WTC11 (cell line): ENCODE measurements around the gene ITGAE. TPM values are rescaled to one million over a fixed set of nuclear protein-coding genes. Genes with fewer than 3 reads are reported as not detected.

Experiments
- ATAC-seq: fragments of 200-7000 bp; cut with Tn5 transposase; 2 replicates; pipeline ENCODE4 v1.10.0; 2021; ENCODE audit warnings: mild to moderate bottlenecking, moderate library complexity
- CTCF ChIA-PET: fragments of 300-600 bp; sonication (Branson Sonifier 250); formaldehyde crosslinking; loops from one replicate; lab custom pipeline; 2021; ENCODE audit warnings: antibody characterized with exemption; lab: Charles Lee
- POLR2A ChIA-PET: fragments of 350-600 bp; sonication (Branson Sonifier 250); formaldehyde crosslinking; loops from one replicate; lab custom pipeline; 2021; ENCODE audit warnings: antibody characterized with exemption; lab: Charles Lee
- DNase-seq: peaks from one replicate; pipeline ENCODE4 v3.0.0; 2021; ENCODE audit warnings: low spot score
- H3K27ac Mint-ChIP-seq: 2 replicates; pipeline ENCODE4 v1.8.0; 2021; ENCODE audit warnings: mixed read lengths
- H3K27me3 Mint-ChIP-seq: 2 replicates; pipeline ENCODE4 v1.8.0; 2021; ENCODE audit warnings: low read depth, mild to moderate bottlenecking, moderate library complexity, mixed read lengths
- H3K36me3 Mint-ChIP-seq: 2 replicates; pipeline ENCODE4 v1.8.0; 2021; ENCODE audit warnings: mixed read lengths
- H3K4me1 Mint-ChIP-seq: 2 replicates; pipeline ENCODE4 v1.8.0; 2022; ENCODE audit warnings: mixed read lengths
- H3K4me3 Mint-ChIP-seq: 2 replicates; pipeline ENCODE4 v1.8.0; 2021; ENCODE audit warnings: mild to moderate bottlenecking, moderate library complexity, mixed read lengths
- H3K9me3 Mint-ChIP-seq: 2 replicates; pipeline ENCODE4 v1.8.0; 2021; ENCODE audit warnings: mixed read lengths
- ATF2 ChIP-seq: sonication (generic); formaldehyde crosslinking; IDR thresholded peaks from 2 replicates; pipeline ENCODE4 v1.8.1; 2022; ENCODE audit warnings: low read depth, missing genetic modification reagents, borderline replicate concordance
- ATF3 ChIP-seq: sonication (generic); formaldehyde crosslinking; conservative IDR thresholded peaks from 2 replicates; pipeline ENCODE4 v1.8.1; 2022; ENCODE audit warnings: mild to moderate bottlenecking, missing genetic modification reagents
- CTCF ChIP-seq: fragments of 200-600 bp; IDR thresholded peaks from 2 replicates; pipeline ENCODE4 v1.8.0; 2022; ENCODE audit warnings: antibody characterized with exemption
- ETV6 ChIP-seq: sonication (generic); formaldehyde crosslinking; IDR thresholded peaks from 2 replicates; pipeline ENCODE4 v1.8.1; 2022; ENCODE audit warnings: mild to moderate bottlenecking, missing genetic modification reagents
- FOXJ3 ChIP-seq: sonication (generic); formaldehyde crosslinking; IDR thresholded peaks from 2 replicates; pipeline ENCODE4 v1.9.0; 2021; ENCODE audit warnings: missing genetic modification reagents, mild to moderate bottlenecking, borderline replicate concordance
- IRF2 ChIP-seq: sonication (generic); formaldehyde crosslinking; IDR thresholded peaks from 2 replicates; pipeline ENCODE4 v1.8.0; 2022; ENCODE audit warnings: low read depth, missing genetic modification reagents, borderline replicate concordance
- NFATC4 ChIP-seq: fragments of 250-450 bp; sonication (Bioruptor Pico); IDR thresholded peaks from 2 replicates; pipeline ENCODE4 v1.9.0; 2021; ENCODE audit warnings: mild to moderate bottlenecking
- NR3C1 ChIP-seq: sonication (generic); formaldehyde crosslinking; conservative IDR thresholded peaks from 2 replicates; pipeline ENCODE4 v1.8.1; 2023; ENCODE audit warnings: low read depth, mild to moderate bottlenecking, missing genetic modification reagents
- ZNF138 ChIP-seq: sonication (generic); formaldehyde crosslinking; conservative IDR thresholded peaks from 2 replicates; pipeline ENCODE4 v1.8.1; 2022; ENCODE audit warnings: mild to moderate bottlenecking, moderate library complexity, missing genetic modification reagents
- ZNF219 ChIP-seq: sonication (generic); formaldehyde crosslinking; IDR thresholded peaks from 2 replicates; pipeline ENCODE4 v1.8.0; 2023; ENCODE audit warnings: missing genetic modification reagents, mild to moderate bottlenecking, borderline replicate concordance
- ZNF317 ChIP-seq: sonication (generic); formaldehyde crosslinking; IDR thresholded peaks from 2 replicates; pipeline ENCODE4 v1.8.1; 2023; ENCODE audit warnings: low read depth, mild to moderate bottlenecking, moderate library complexity, missing genetic modification reagents, borderline replicate concordance
- ZNF512 ChIP-seq: sonication (generic); formaldehyde crosslinking; IDR thresholded peaks from 2 replicates; pipeline ENCODE4 v1.8.1; 2022; ENCODE audit warnings: missing genetic modification reagents, borderline replicate concordance
- total RNA-seq: library from RNA; stranded (reverse); gene quantifications from 3 replicates; pipeline ENCODE4 v1.2.3, GENCODE V29; 2021

The ITGAE gene
- total RNA-seq, 1 experiment from 2014 or later, result 19.5 TPM

- TF ChIP-seq CTCF, result no peak
- TF ChIP-seq ZNF512, result no peak
- no peak for TF ChIP-seq NFATC4 (CRISPR knock-in tag)
- TF ChIP-seq, all 79 proteins: peak for 0
These were observed 57.0 kb downstream of the ITGAE start (continued) for GRCh38 chr17:3744014-3744413.

- H3K4me3 Mint-ChIP-seq, result no peak overlapping the region
- no peak overlapping the region for H3K27ac Mint-ChIP-seq
- ATAC-seq (no peak), DNase-seq (no peak)
- TF ChIP-seq NFATC4 (CRISPR knock-in tag) (no peak), NR3C1 (CRISPR knock-in tag) (no peak), ATF2 (CRISPR knock-in tag) (no peak), ZNF317 (CRISPR knock-in tag) (no peak), ZNF138 (CRISPR knock-in tag) (no peak), ETV6 (CRISPR knock-in tag) (no peak), ZNF219 (CRISPR knock-in tag) (no peak), FOXJ3 (no peak), IRF2 (CRISPR knock-in tag) (no peak)
- CTCF ChIA-PET, result interaction anchor here (0.6 to 5.8 kb wide), 11 partner anchors 10 to 173 kb away, joined by 3 to 125 read pairs (median 7); partner anchors contain the start of genes HASPIN and NCBP3
- no peaks in the 10 kb centered on the region for H3K27me3 Mint-ChIP-seq
- POLR2A ChIA-PET, result no interaction called here
- H3K36me3 Mint-ChIP-seq, result no peaks in the 10 kb centered on the region
- no peaks in the 10 kb centered on the region for H3K9me3 Mint-ChIP-seq
- H3K4me1 Mint-ChIP-seq, result peaks cover 22% of the 10 kb centered on the region
These were observed 60.3 kb downstream of the ITGAE start for GRCh38 chr17:3740611-3741073.

GRCh38 chr17:3739422-3740124, 61.4 kb downstream of the ITGAE start:
- Mint-ChIP-seq H3K27ac (peak overlapping the region; percentile 91), H3K36me3 (no peaks in the 10 kb centered on the region), H3K4me3 (no peak overlapping the region), H3K9me3 (no peaks in the 10 kb centered on the region), H3K4me1 (peaks cover 22% of the 10 kb centered on the region), H3K27me3 (no peaks in the 10 kb centered on the region)
- no peak for TF ChIP-seq ATF3 (CRISPR knock-in tag)
- ATAC-seq, result peak; percentile 41
- POLR2A ChIA-PET, result interaction anchor here (0.6 kb wide), 1 partner anchor 13 kb away, joined by 3 read pairs; no protein-coding TSS in a partner anchor
- no peak for DNase-seq
- CTCF ChIA-PET, result interaction anchor here (0.6 to 5.8 kb wide), 15 partner anchors 14 to 226 kb away, joined by 3 to 125 read pairs (median 35); partner anchors contain the start of genes ITGAE and NCBP3
